Measurements from ENCODE around the gene MAP1LC3A. TPM values are rescaled to one million over a fixed set of nuclear protein-coding genes. Genes with fewer than 3 reads are reported as not detected.

Gene MAP1LC3A
- total RNA-seq, 6 experiments from 2014 or later, result 14.4 to 39.6 (median 26.3) TPM

- DNase-seq (peak in 1 of 3 donors; percentile 25), ATAC-seq (no peak)
- Histone ChIP-seq H3K27ac (no peak overlapping the region), H3K4me1 (no peaks in the 10 kb centered on the region), H3K4me3 (no peak overlapping the region), H3K9me3 (no peaks in the 10 kb centered on the region), H3K27me3 (no peaks in the 10 kb centered on the region), H3K36me3 (no peaks in the 10 kb centered on the region)
- WGBS (ENCODE audit: insufficient coverage, low coverage, low lambda C conversion rate, missing lambda C conversion rate), result 100% methylated on average over 1 of the region's 5 CpGs
- no peak for TF ChIP-seq CTCF (IDR thresholded peaks at IDR 0.05)
- TF ChIP-seq POLR2A (IDR thresholded peaks at IDR 0.05), result no peak
- intact Hi-C loops (cut with DNase I), result no loop called here
Observed at GRCh38 chr20:34575271-34575670, 16.8 kb downstream of the MAP1LC3A start.

DNA sequence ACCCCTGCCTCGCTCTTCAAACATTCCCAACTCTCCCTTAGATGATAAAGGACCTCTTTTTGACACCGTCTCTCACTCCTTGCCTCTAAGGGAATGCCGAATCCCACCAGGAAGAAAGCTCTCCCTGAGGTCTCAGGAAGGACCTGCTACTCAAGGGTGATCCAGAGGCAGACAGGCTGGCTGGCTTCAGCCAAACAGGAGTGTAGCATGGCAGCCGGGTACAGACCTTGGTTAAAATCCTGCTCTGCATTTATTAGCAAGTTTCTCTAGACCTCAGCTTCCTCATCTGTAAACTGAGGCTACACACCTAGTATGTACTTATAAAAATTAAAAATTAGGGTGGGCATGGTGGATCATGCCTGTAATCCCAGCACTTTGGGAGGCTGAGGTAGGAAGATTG is 17.2 kb downstream of the MAP1LC3A start:
- no peaks in the 10 kb centered on the region for H3K9me3 ChIP-seq
- H3K27ac ChIP-seq, result no peak overlapping the region
- H3K27me3 ChIP-seq, result no peaks in the 10 kb centered on the region
- intact Hi-C loops (cut with DNase I), result no loop called here
- TF ChIP-seq POLR2A (IDR thresholded peaks at IDR 0.05), result no peak
- no peak for TF ChIP-seq CTCF (IDR thresholded peaks at IDR 0.05)
- DNase-seq, result peak in 1 of 3 donors; percentile 16
- no peaks in the 10 kb centered on the region for H3K36me3 ChIP-seq
- no peak overlapping the region for H3K4me3 ChIP-seq
- no peak for ATAC-seq
- 87% methylated on average over 3 of the region's 4 CpGs for WGBS (ENCODE audit: insufficient coverage, low coverage, low lambda C conversion rate, missing lambda C conversion rate)
- no peaks in the 10 kb centered on the region for H3K4me1 ChIP-seq

- ATAC-seq (no peak), DNase-seq (no peak)
- H3K27ac ChIP-seq, result no peak overlapping the region
- TF ChIP-seq CTCF (IDR thresholded peaks at IDR 0.05) (no peak), POLR2A (IDR thresholded peaks at IDR 0.05) (no peak)
- H3K9me3 ChIP-seq, result no peaks in the 10 kb centered on the region
- peaks cover 0 to 3% (median 0%) of the 10 kb centered on the region in 4 donors for H3K36me3 ChIP-seq
- H3K4me3 ChIP-seq, result no peak overlapping the region
- H3K4me1 ChIP-seq, result no peaks in the 10 kb centered on the region
- intact Hi-C loops (cut with DNase I), result no loop called here
- 94% methylated on average over 4 of the region's 4 CpGs for WGBS (ENCODE audit: insufficient coverage, low coverage, low lambda C conversion rate, missing lambda C conversion rate)
- no peaks in the 10 kb centered on the region for H3K27me3 ChIP-seq
Observed at GRCh38 chr20:34577061-34577460, 18.5 kb downstream of the MAP1LC3A start.

- no peak for DNase-seq
- H3K36me3 ChIP-seq, result peaks cover 0 to 3% (median 0%) of the 10 kb centered on the region in 4 donors
- intact Hi-C loops (cut with DNase I), result no loop called here
Observed at GRCh38 chr20:34578025-34578424, 19.5 kb downstream of the MAP1LC3A start.

More at GRCh38 chr20:34578025-34578424, 19.5 kb downstream of the MAP1LC3A start:
- H3K4me1 ChIP-seq, result no peaks in the 10 kb centered on the region
- no peak overlapping the region for H3K27ac ChIP-seq
- no peaks in the 10 kb centered on the region for H3K27me3 ChIP-seq
- no peak overlapping the region for H3K4me3 ChIP-seq
- H3K9me3 ChIP-seq, result no peaks in the 10 kb centered on the region
- 52% methylated on average over 2 of the region's 2 CpGs for WGBS (ENCODE audit: insufficient coverage, low coverage, low lambda C conversion rate, missing lambda C conversion rate)
- TF ChIP-seq POLR2A (IDR thresholded peaks at IDR 0.05), result no peak
- no peak for TF ChIP-seq CTCF (IDR thresholded peaks at IDR 0.05)
- ATAC-seq, result no peak
